Measurements from ENCODE around the gene ABL1.
"Not testable (repeated sequence)": the region's sequence is repeated elsewhere in the genome, so short reads cannot be mapped to it uniquely, and the experiment has no call there.

The ABL1 gene

DNA sequence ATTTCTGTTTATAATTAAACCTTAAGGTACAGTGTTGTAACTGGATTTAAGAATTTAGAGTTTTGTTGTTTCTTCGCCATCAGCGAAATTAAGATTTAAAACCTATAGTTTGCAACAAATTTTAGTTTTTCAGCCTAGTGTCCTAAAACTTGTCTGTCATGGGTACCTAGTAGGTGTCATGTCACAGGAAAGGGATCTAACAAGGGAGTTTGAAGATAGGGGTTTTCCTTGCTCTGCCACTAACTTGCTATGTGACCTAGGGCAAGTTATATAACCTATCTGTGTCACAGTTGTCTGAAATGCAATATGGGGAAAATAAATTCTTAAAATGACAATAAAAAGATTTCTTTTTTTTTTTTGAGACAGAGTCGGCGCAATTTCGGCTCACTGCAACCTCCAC is 9.2 kb upstream of the ABL1 start:
- DNase-seq: no peak

DNA sequence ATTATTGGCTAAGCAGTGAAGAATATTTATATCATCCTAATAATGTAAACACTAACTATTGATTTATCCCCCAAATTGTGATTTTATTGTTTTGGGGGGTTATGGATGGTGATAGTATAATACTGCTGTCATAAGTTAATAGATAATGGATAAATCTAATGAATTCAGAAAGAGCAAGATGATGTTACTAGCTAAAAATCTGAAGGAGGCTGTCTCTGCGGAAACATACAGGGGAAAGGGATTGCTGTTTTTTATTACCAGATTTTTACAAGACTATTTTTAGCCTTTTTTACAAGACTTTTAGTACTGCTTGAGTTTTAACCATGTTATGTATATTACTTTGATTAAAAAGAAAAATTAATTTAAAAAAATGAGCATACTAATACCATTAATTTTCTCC is 5.3 kb upstream of the ABL1 start:
- no peak for DNase-seq

- no peak for DNase-seq
These were observed 4.8 kb upstream of the ABL1 start for GRCh38 chr9:130830231-130830760.

DNA sequence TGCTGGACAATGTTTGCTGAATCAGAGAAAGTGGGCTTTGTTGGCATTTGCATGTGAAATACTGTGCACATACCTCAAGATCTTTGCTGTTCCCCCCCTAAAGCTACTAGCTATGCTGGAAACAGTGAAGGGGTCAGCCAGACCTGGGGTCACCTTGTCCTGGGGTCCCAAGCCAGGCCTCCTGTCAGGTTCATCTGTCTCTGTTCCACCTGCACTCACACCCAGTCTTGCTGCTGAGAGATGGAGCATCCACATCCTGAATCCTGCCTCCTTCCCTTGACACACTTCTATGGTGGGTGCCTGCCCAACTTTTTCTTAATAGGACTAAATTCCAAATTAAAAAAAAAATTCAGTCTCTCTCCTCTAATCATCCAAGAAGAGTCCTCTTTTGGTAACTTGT is 4.0 kb upstream of the ABL1 start:
- DNase-seq: no peak

- no peak for DNase-seq
These were observed 1.7 kb upstream of the ABL1 start for GRCh38 chr9:130833031-130833990.

GRCh38 chr9:130835441-130836298 is 616 bp downstream of the ABL1 start:
- DNase-seq: peak; percentile 73

DNA sequence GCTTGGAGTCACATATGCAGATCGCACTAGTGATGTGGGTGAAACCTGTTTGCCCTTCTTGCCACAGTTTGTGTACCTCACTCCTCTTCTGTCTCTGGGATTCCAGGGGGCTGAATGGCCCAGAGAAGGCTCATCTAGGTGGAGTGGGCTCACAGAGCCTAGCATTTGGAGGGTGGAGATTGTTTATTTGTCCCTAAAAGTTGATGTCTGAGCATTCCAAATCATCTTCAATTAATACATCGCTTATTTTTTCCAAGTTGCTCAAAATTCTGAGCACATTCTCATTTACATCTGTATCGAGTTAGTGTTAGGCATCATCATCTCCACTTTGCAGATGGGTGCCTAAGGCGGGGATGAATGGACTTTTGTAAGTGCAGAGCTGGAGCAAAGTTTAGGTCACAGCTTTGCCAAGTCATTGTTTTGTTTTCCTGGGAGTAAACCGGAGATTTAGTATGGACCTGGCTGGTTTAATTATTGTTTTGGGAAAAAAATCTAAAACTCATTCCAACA is 2.0 kb downstream of the ABL1 start:
- no peak for DNase-seq

- DNase-seq: no peak
These were observed 2.6 kb downstream of the ABL1 start for GRCh38 chr9:130837643-130838042.

- DNase-seq: no peak
These were observed 4.4 kb downstream of the ABL1 start for GRCh38 chr9:130839132-130840111.

DNA sequence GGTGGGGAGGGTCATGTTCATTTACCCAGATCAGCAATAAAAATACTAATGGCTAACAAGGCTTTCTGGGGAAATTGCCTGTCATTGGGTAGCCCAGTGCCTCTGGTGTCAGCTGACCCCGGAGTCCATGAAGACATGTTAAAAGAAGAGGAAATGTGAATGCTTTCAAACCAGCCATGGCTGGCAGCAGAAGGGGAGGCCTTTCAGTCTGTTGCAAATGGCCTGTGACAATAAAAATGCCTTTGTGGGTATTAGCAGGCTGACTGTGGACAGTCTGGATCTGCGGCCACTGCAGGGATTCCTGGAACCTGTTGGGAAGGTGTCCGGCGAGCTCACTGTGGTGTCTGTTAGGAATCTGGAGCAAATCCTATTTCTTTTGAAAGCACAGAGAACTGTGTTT is 7.5 kb downstream of the ABL1 start:
- DNase-seq: no peak

DNA sequence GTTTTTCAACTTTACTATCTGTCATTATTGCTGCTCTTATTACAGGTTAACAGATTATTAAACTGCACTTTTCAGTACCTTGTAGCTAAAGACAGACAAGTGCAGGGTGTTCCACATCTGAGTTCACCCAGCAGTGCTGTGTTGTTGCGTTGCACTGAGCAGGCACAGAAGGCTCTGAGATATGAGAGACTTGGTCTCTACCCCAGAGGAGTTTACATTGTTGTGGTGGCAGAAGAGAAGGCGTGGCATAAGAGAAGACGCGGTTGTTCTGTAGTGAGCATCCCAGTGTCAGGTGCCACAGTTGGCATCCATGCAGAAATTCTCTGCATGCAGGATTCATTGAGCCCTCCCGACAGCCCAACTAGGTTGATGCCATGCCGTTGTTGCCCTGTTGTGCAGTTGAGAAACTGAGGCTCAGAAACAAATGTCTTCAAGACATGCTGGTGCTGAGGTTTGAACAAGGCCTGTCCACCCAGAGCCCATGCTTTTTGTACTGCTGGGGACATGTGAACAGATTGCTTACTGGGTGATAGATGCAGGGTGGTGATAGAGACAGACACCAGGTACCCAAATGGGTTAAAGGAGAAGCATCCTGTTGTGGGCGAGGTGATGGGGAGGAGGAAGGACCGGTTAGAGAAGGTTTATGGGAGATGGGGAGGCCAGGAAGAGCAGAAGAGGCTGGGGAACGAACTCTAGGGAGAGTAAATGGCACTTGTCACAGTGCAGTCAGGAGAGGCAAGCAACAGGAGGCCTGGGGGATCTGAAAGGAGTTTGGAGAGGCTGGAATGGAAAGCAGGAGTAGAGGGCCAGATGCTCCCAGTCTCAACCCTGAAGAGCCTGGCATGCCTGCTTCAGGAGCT is 8.2 kb downstream of the ABL1 start:
- no peak for DNase-seq

DNA sequence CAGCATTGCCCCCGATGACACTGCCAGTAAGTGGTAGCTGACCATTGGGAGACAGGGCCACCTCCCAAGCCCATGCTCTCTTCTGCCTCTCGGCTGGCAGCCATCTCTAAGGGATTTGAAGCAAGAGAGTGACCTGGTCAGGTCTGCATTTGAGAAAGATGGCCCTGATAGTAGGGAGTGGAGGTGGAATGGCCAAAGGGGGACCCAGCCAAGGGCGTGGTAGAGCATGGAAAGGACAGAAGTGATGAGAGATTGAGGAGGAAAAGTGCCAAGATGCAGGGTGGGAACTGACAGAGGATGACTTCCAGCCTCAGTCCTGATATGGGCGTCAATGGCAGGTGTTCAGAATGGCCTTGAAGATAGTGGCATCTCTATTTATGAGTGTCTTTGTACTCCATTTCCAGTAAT is 9.0 kb downstream of the ABL1 start:
- no peak for DNase-seq

- DNase-seq: no peak
These were observed 10.2 kb downstream of the ABL1 start for GRCh38 chr9:130845254-130845653.

GRCh38 chr9:130845901-130846481 is 10.9 kb downstream of the ABL1 start:
- DNase-seq: no peak

DNA sequence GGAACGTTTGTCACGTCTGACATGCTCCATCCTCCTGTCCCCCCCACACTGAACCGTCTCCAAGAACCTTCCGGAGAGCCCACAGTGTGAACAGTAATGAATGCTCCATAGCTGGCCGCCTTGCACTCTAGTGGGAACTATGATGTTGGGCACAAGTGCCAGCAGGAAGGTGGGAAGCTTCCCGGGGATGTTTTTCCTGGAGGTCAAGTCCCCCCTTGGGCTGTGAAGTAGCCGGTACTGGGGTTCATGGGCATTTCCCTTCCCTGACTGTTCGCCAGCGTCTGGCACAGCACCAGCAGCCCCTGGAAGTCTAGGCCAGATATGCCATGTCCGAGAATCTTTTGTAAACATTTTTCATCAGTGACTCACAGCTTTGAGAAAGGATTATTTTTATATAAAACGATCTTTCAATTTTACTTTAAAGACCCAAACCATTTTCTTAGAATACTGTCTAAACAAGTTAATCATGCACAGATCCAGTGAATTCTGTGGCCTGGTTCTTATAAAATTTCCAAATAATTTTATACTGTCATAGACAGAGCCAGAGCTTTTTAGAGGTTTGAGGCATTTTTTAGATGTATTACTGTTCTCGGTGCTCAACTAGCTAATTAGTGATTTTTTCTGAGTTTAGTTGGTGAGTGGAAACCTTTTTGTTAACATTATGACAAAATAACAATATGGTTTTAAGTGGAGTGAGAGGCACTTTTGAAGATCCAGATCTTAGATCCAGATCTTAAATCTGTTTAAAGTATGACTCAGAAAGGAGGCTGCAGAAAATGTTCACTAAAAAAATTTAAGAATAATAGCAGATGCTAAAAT is 11.6 kb downstream of the ABL1 start:
- DNase-seq: peak; percentile 5

DNA sequence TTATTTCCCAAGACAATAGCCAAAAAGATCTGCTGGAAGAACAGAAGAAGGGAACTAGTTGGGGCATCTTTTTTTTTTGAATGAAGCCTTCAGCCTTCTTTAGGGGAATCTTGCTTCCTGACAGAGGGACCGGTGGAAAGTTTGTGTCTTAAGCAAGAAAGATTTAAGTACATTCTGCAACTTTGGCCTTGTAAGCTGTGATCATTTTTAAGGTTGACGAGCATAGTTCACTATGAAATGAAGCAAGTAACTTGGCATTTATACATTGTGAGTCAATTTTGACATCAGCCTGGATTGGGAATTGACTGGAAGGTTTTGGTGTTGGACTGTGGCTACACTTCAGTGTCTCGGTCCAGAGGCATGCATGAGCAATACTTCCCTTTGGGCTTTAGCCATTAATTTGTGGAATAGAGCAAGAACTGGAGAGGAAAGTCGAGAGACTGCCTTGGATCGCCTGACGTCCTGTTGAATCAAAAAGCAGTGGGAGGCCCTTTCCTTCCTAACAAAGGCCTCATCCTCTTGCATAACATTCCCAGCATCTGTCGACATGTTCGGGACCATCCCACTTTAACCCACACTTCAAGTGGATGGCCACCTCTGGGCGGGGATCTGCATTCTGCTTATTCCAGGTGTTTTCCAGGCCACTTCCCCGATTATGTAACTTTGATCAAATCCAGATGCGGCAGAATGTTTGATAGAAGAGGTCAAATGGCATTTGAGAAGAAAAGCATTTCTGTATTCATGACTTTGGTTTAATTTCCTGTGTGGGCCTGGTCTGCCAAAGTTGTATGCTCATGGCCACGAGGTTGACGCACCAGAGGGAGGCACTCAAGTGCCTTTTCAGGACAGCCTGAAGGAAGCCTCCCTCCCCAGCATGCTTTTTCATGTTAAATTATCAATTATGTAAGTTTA is 12.5 kb downstream of the ABL1 start:
- peak; percentile 33 for DNase-seq

DNA sequence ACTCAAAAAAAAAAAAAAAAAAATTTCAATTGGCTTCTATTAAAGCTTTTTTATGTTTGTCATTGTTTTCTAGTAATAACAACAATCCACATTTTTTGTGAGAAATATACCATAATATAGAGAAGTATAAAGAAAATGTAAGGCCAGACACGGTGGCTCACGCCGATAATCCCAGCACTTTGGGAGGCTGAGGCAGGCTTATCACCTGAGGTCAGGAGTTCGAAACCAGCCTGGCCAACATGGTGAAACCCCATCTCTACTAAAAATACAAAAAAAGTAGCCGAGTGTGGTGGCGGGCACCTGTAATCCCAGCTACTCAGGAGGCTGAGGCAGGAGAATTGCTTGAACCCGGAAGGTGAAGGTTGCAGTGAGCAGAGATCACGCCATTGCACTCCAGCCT is 13.5 kb downstream of the ABL1 start:
- not testable (repeated sequence) for DNase-seq

- no peak for DNase-seq
These were observed 14.3 kb downstream of the ABL1 start for GRCh38 chr9:130849356-130849755.

DNA sequence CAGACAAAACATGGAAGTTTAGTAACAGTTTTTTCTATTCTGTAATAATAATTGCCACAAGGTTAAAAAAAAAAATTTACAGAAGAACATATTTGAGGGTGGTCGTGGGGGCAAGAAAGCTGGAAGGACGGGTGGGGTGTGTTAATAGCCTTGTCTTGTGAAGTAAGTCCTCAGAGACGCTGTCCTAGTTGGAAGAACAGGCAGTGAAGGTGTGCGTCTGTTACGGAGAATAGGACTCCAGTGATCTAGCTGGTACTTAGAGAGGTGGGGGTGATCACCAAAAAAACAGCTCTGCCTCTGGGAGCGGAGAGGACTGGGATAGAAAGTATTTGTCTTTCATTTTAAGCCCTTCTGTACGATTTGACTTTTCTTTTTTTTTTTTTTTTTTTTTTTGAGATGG is 17.7 kb downstream of the ABL1 start:
- no peak for DNase-seq

All from activated CD8-positive, alpha-beta memory T cell treated with anti-CD3 and anti-CD28 coated beads for 24 hours (primary cell).